ENCODE data around the gene TNN.

The TNN gene

GRCh38 chr1:175116210-175116798 is 48.7 kb downstream of the TNN start:
- DNase-seq (ENCODE audit: extremely low spot score): no peak
- POLR2A ChIA-PET: interaction anchor here (2.1 kb wide), 1 partner anchor 93 kb away, joined by 7 read pairs; the partner anchor contains the start of gene MRPS14
- TF ChIP-seq SP1 (IDR thresholded peaks at IDR 0.05): no peak
- TF ChIP-seq ARNT (IDR thresholded peaks at IDR 0.05): no peak
- no peak for TF ChIP-seq TARDBP (IDR thresholded peaks at IDR 0.05)
- TF ChIP-seq ZNF384 (IDR thresholded peaks at IDR 0.05): no peak
- TF ChIP-seq L3MBTL2 (conservative IDR thresholded peaks at IDR 0.05): no peak
- no peak for TF ChIP-seq FOXA1 (IDR thresholded peaks at IDR 0.05)
- TF ChIP-seq BHLHE40 (IDR thresholded peaks at IDR 0.05; ENCODE audit: borderline replicate concordance): no peak
- TF ChIP-seq NFRKB (IDR thresholded peaks at IDR 0.05): no peak
- no peak for TF ChIP-seq HDGF (IDR thresholded peaks at IDR 0.05; ENCODE audit: borderline replicate concordance)
- TF ChIP-seq ELF4 (IDR thresholded peaks at IDR 0.05): no peak
- TF ChIP-seq FOXM1 (IDR thresholded peaks at IDR 0.05; ENCODE audit: borderline replicate concordance): no peak
- no peak for TF ChIP-seq FOXK2 (IDR thresholded peaks at IDR 0.05)
- TF ChIP-seq CTBP1 (IDR thresholded peaks at IDR 0.05; ENCODE audit: borderline replicate concordance): no peak
- TF ChIP-seq PKNOX1 (IDR thresholded peaks at IDR 0.05): no peak
- TF ChIP-seq SUZ12 (IDR thresholded peaks at IDR 0.05): no peak
- TF ChIP-seq LEF1 (IDR thresholded peaks at IDR 0.05; ENCODE audit: borderline replicate concordance): no peak
- CTCF ChIA-PET: interaction anchor here (0.7 kb wide), 1 partner anchor 485 kb away, joined by 5 read pairs; no protein-coding TSS in a partner anchor

GRCh38 chr1:175116903-175117302 is 49.3 kb downstream of the TNN start:
- no peak for TF ChIP-seq FOXA1 (IDR thresholded peaks at IDR 0.05)
- no peak for TF ChIP-seq ARNT (IDR thresholded peaks at IDR 0.05)
- TF ChIP-seq SUZ12 (IDR thresholded peaks at IDR 0.05): no peak
- no peak for TF ChIP-seq SP1 (IDR thresholded peaks at IDR 0.05)
- TF ChIP-seq ELF4 (IDR thresholded peaks at IDR 0.05): no peak
- no peak for TF ChIP-seq CTBP1 (IDR thresholded peaks at IDR 0.05; ENCODE audit: borderline replicate concordance)
- no peak for TF ChIP-seq ZNF384 (IDR thresholded peaks at IDR 0.05)
- no peak for TF ChIP-seq FOXM1 (IDR thresholded peaks at IDR 0.05; ENCODE audit: borderline replicate concordance)
- no peak for TF ChIP-seq NFRKB (IDR thresholded peaks at IDR 0.05)
- no peak for TF ChIP-seq LEF1 (IDR thresholded peaks at IDR 0.05; ENCODE audit: borderline replicate concordance)
- TF ChIP-seq TARDBP (IDR thresholded peaks at IDR 0.05): no peak
- TF ChIP-seq PKNOX1 (IDR thresholded peaks at IDR 0.05): no peak
- no peak for TF ChIP-seq L3MBTL2 (conservative IDR thresholded peaks at IDR 0.05)
- no peak for TF ChIP-seq FOXK2 (IDR thresholded peaks at IDR 0.05)
- DNase-seq (ENCODE audit: extremely low spot score): no peak
- ChIA-PET CTCF (interaction anchor here (0.7 kb wide), 1 partner anchor 484 kb away, joined by 5 read pairs; no protein-coding TSS in a partner anchor), POLR2A (no interaction called here)

- DNase-seq (ENCODE audit: extremely low spot score): no peak
- POLR2A ChIA-PET: no interaction called here
- TF ChIP-seq NFRKB (IDR thresholded peaks at IDR 0.05) (no peak), LEF1 (IDR thresholded peaks at IDR 0.05; ENCODE audit: borderline replicate concordance) (no peak), BHLHE40 (IDR thresholded peaks at IDR 0.05; ENCODE audit: borderline replicate concordance) (no peak), L3MBTL2 (conservative IDR thresholded peaks at IDR 0.05) (no peak), FOXK2 (IDR thresholded peaks at IDR 0.05) (no peak), ELF4 (IDR thresholded peaks at IDR 0.05) (no peak), SP1 (IDR thresholded peaks at IDR 0.05) (no peak), CTBP1 (IDR thresholded peaks at IDR 0.05; ENCODE audit: borderline replicate concordance) (no peak), ARNT (IDR thresholded peaks at IDR 0.05) (no peak), FOXA1 (IDR thresholded peaks at IDR 0.05) (no peak), HDGF (IDR thresholded peaks at IDR 0.05; ENCODE audit: borderline replicate concordance) (no peak), ZNF384 (IDR thresholded peaks at IDR 0.05) (no peak), TARDBP (IDR thresholded peaks at IDR 0.05) (no peak), FOXM1 (IDR thresholded peaks at IDR 0.05; ENCODE audit: borderline replicate concordance) (no peak), SUZ12 (IDR thresholded peaks at IDR 0.05) (no peak), PKNOX1 (IDR thresholded peaks at IDR 0.05) (no peak)
- CTCF ChIA-PET: no interaction called here
Observed at GRCh38 chr1:175118375-175119367, 51.0 kb downstream of the TNN start.

GRCh38 chr1:175120511-175120910 is 52.9 kb downstream of the TNN start:
- POLR2A ChIA-PET: no interaction called here
- CTCF ChIA-PET: no interaction called here

More at GRCh38 chr1:175120511-175120910, 52.9 kb downstream of the TNN start:
- no peak for DNase-seq (ENCODE audit: extremely low spot score)
- TF ChIP-seq ELF4 (IDR thresholded peaks at IDR 0.05): no peak
- no peak for TF ChIP-seq L3MBTL2 (conservative IDR thresholded peaks at IDR 0.05)
- TF ChIP-seq NFRKB (IDR thresholded peaks at IDR 0.05): no peak
- TF ChIP-seq TARDBP (IDR thresholded peaks at IDR 0.05): no peak
- no peak for TF ChIP-seq PKNOX1 (IDR thresholded peaks at IDR 0.05)
- no peak for TF ChIP-seq FOXK2 (IDR thresholded peaks at IDR 0.05)
- TF ChIP-seq LEF1 (IDR thresholded peaks at IDR 0.05; ENCODE audit: borderline replicate concordance): no peak
- no peak for TF ChIP-seq HDGF (IDR thresholded peaks at IDR 0.05; ENCODE audit: borderline replicate concordance)
- no peak for TF ChIP-seq ZNF384 (IDR thresholded peaks at IDR 0.05)
- TF ChIP-seq SUZ12 (IDR thresholded peaks at IDR 0.05): no peak
- no peak for TF ChIP-seq BHLHE40 (IDR thresholded peaks at IDR 0.05; ENCODE audit: borderline replicate concordance)
- no peak for TF ChIP-seq SP1 (IDR thresholded peaks at IDR 0.05)
- TF ChIP-seq FOXA1 (IDR thresholded peaks at IDR 0.05): no peak
- TF ChIP-seq ARNT (IDR thresholded peaks at IDR 0.05): no peak

Data from HEK293T (cell line).